ENCODE data around the gene BRD8.

GRCh38 chr5:138111937-138112336 lies 66.5 kb downstream of the BRD8 start:
- TF ChIP-seq CTCF (IDR thresholded peaks at IDR 0.05) (no peak), REST (IDR thresholded peaks at IDR 0.05; ENCODE audit: insufficient read depth in 1 of 2, low read depth in 2 of 2, low read length in 1 of 2) (no peak)

Data from Panc1 (cell line).